ENCODE data around the gene FMN1.

FMN1 gene

DNA sequence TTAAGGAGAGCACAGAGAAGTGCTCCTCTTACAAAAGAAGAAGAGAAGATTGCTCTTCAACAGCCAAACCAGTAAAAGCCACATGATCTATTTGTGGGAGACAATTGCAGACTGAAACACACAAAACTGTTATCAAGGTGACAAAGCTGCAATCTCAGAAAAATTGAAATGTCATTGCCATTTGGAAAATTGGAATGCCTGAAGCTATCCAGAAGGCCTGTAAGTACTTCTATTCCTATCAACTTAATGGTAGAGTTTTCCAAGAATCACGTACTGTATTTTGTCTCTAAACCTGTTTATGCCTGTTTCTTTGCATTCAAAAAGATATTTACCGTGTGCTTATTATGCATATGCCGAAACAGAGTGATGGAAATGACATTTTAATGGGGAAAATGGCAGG lies 272.0 kb downstream of the FMN1 start:
- TF ChIP-seq, protein P1, sequence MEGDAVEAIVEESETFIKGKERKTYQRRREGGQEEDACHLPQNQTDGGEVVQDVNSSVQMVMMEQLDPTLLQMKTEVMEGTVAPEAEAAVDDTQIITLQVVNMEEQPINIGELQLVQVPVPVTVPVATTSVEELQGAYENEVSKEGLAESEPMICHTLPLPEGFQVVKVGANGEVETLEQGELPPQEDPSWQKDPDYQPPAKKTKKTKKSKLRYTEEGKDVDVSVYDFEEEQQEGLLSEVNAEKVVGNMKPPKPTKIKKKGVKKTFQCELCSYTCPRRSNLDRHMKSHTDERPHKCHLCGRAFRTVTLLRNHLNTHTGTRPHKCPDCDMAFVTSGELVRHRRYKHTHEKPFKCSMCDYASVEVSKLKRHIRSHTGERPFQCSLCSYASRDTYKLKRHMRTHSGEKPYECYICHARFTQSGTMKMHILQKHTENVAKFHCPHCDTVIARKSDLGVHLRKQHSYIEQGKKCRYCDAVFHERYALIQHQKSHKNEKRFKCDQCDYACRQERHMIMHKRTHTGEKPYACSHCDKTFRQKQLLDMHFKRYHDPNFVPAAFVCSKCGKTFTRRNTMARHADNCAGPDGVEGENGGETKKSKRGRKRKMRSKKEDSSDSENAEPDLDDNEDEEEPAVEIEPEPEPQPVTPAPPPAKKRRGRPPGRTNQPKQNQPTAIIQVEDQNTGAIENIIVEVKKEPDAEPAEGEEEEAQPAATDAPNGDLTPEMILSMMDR (IDR thresholded peaks at IDR 0.05; ENCODE audit: borderline replicate concordance, control extremely low read depth, extremely low read depth, insufficient read depth, missing control alignments), result no peak
- in situ Hi-C loops (cut with MboI; ENCODE audit: low sequenced_read_pairs, unreplicated experiment), result no loop called here

DNA sequence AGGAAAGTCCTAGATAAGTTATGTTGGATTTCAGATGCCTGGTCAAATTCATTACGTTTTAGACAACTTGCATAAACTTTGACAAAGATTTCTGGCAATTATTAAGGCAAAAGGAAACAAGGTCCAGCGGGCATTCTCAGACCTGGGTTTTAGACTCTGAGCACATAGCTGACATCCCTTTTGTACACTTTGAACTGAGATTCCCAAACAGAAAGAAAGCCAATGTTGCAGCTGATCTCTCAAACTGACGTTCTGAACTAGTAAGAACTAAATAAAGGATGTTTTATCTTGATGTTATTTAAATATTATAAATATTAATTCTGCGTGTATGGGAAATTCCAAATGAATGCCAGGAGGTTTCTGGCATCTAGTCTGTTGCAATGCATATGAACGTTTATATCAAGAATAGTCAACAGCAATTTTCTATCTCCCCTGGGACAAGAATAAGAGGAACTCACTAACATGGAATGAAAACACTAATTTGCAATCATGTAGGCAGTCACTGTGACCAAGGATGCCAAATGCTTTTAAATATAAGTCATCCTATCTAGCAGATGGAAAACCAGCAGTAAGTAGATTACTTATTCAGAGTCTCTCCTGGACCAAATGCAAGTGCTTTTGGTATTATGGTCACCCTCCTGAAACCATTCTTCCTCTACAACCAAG lies 274.6 kb downstream of the FMN1 start:
- TF ChIP-seq, protein P1 (IDR thresholded peaks at IDR 0.05; ENCODE audit: borderline replicate concordance, control extremely low read depth, extremely low read depth, insufficient read depth, missing control alignments), result no peak
- no peak for DNase-seq (ENCODE audit: low spot score)
- in situ Hi-C loops (cut with MboI; ENCODE audit: low sequenced_read_pairs, unreplicated experiment), result no loop called here

More for the DNA sequence above, 272.0 kb downstream of the FMN1 start:
- DNase-seq (ENCODE audit: low spot score), result no peak

- in situ Hi-C loops (cut with MboI; ENCODE audit: low sequenced_read_pairs, unreplicated experiment), result no loop called here
- no peak for DNase-seq (ENCODE audit: low spot score)
- TF ChIP-seq, protein P1 (IDR thresholded peaks at IDR 0.05; ENCODE audit: borderline replicate concordance, control extremely low read depth, extremely low read depth, insufficient read depth, missing control alignments), result no peak
Measured at GRCh38 chr15:32918547-32918946, 276.0 kb downstream of the FMN1 start.

GRCh38 chr15:32910839-32911238 lies 283.7 kb downstream of the FMN1 start:
- DNase-seq (ENCODE audit: low spot score), result no peak
- TF ChIP-seq, protein P1 (IDR thresholded peaks at IDR 0.05; ENCODE audit: borderline replicate concordance, control extremely low read depth, extremely low read depth, insufficient read depth, missing control alignments), result no peak
- in situ Hi-C loops (cut with MboI; ENCODE audit: low sequenced_read_pairs, unreplicated experiment), result no loop called here

GRCh38 chr15:32909431-32909830 lies 285.1 kb downstream of the FMN1 start:
- TF ChIP-seq, protein P1 (IDR thresholded peaks at IDR 0.05; ENCODE audit: borderline replicate concordance, control extremely low read depth, extremely low read depth, insufficient read depth, missing control alignments), result no peak
- in situ Hi-C loops (cut with MboI; ENCODE audit: low sequenced_read_pairs, unreplicated experiment), result no loop called here
- no peak for DNase-seq (ENCODE audit: low spot score)

- no peak for DNase-seq (ENCODE audit: low spot score)
- TF ChIP-seq, protein P1 (IDR thresholded peaks at IDR 0.05; ENCODE audit: borderline replicate concordance, control extremely low read depth, extremely low read depth, insufficient read depth, missing control alignments), result no peak
Measured at GRCh38 chr15:32908872-32909271, 285.6 kb downstream of the FMN1 start.

More at GRCh38 chr15:32908872-32909271, 285.6 kb downstream of the FMN1 start:
- in situ Hi-C loops (cut with MboI; ENCODE audit: low sequenced_read_pairs, unreplicated experiment), result no loop called here
